G401 (cell line): ENCODE results near the gene KDM4B. TPM values are rescaled to one million over a fixed set of nuclear protein-coding genes. Genes with fewer than 3 reads are reported as not detected.

Source experiments
- DNase-seq: peaks from one replicate; pipeline ENCODE4 v3.0.0-alpha.2; 2015; ENCODE audit warnings: low spot score
- in situ Hi-C: cut with HindIII; loops from 2 replicates; pipeline ENCODE4 v1.10.0; 2016; ENCODE audit warnings: low sequenced_read_pairs, mixed read lengths
- total RNA-seq: library from RNA; depleted of rRNA; stranded (reverse); fragments of >200 nt; shearing (Covaris generic); gene quantifications from 2 replicates; pipeline ENCODE4 v1.2.3, GENCODE V29; 2014

The KDM4B gene
- total RNA-seq, 1 experiment from 2014 or later = 19.3 TPM

DNA sequence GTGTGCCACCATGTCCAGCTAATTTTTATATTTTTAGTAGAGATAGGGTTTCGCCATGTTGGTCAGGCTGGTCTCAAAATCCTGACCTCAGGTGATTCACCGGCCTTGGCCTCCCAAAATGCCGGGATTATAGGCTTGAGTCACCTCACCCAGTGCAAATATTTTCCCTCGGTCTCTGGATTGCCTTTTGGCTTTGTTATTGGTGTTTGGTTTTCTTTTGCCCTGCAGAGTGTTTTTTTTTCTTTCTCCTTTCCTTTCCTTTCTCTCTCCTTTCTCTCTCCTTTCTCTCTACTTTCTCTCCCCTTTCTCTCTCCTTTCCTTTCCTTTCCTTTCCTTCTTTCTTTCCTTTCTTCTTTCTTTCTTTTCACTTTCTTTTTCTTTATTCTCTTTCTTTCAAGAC, 33.2 kb downstream of the KDM4B start:
- no peak for DNase-seq
- in situ Hi-C loops = no loop called here

DNA sequence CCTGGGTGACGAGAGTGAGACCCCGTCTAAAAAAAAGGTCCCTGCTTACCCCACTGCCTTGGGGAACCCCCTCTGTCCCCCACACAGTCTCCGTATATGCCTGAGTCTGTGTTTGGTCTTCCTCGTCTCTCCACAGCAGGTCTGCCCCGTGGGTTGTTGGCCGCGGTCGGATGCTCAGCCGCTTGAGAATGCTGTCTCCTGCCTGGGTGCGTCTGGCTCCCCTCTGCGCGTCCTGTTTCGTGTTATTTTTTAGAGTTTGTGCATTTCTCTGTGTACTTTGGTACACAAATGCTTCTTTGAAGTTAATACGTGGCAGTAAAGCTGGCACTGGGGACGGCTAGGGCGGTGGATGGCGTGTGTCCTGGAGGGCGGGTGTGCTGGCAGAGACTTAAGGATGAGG, 34.9 kb downstream of the KDM4B start:
- DNase-seq = no peak
- in situ Hi-C loops = no loop called here

DNA sequence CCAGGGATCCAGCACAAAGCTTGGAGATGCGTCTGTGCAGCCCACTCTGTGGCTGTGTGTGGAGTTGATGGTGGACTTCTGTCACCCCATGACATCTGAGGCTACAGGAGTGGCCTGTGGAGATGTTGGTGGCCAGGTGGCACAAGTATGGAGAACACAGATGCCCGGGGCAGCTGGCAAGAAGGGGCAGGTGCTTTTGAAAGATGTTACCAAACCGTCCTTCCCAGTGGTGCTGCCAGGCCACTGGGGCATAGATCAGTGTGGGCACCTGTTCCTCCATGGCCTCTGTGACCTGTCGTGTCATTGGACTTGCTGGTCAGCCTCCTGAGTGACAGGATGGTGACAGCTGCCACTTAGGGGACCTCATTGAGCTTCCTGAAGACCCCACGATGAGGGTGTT, 36.2 kb downstream of the KDM4B start:
- DNase-seq = no peak
- in situ Hi-C loops = no loop called here

DNA sequence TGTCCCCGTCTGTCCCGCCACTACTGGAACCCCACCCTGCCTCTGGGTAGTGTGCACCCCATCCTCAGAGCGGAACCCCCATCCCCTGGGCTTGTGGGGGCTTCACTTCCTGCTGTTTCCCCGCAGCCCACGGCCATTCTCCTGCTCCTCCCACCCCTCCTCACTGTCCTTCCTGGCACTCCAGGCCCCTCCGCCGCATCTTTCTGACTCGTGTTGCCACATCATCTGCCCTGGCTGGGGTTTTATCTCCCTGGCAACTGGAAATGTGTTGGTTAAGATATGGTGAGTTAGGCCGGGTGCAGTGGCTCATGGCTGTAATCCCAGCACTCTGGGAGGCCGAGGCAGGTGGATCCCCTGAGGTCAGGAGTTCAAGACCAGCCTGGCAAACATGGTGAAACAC, 37.3 kb downstream of the KDM4B start:
- no peak for DNase-seq
- in situ Hi-C loops = no loop called here

DNA sequence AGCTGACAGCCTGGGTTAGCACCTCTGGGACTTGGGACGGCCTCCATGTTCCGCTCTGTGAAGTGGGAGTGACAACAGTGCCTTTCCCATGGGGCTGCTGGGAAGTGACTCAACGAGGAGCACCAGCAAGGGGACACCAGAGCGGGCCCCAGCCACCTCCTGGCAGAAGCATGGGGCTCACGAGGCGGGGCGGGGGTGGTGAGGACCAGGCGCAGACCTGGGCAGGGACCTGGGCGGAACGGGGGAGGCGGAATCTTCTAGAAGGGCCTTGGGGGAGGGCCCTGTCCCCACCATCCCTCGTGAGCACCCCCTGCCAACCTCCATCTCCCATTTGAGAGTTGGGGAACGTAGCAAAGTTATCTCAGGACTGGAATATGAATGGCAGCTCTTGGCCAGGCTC, 37.9 kb downstream of the KDM4B start:
- DNase-seq = no peak
- in situ Hi-C loops = no loop called here

DNA sequence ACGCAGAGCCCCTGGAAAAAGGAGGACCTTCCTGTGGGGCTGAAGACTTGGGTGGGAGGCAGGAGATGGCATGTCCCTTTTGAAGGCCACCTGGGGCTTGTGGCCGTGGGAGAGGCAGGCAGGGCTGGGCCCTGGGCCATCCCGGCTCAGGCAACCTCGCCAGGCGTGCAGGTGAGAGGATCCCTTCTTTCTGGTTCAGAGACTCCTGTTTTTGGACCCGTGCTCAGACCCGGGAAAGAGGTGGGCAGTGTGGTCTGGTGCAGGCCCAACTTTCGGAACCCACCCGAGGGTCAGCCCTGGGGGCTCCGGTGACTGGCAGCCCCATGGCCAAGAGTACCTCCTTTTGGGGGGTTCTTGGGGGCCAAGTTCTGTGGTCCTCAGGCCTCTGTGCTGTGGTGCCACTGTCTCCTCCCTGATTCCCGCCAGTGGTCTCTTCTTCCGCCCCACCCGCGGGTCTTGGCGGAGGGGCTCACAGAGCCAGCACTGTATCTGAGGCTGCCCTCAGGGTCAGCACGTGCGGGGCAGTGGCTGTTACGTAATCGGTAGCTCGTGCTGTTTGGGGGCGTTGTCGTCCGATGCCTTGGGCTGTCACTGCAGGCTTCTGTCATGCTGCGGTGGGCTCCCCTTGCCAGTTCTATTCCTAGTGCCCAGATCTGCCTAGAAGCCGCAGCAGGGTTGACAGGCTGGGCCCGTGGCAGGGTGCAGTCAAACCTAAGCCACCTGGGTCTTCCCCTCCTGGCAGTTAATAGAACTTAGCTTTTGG, 42.7 kb downstream of the KDM4B start:
- in situ Hi-C loops = no loop called here

DNA sequence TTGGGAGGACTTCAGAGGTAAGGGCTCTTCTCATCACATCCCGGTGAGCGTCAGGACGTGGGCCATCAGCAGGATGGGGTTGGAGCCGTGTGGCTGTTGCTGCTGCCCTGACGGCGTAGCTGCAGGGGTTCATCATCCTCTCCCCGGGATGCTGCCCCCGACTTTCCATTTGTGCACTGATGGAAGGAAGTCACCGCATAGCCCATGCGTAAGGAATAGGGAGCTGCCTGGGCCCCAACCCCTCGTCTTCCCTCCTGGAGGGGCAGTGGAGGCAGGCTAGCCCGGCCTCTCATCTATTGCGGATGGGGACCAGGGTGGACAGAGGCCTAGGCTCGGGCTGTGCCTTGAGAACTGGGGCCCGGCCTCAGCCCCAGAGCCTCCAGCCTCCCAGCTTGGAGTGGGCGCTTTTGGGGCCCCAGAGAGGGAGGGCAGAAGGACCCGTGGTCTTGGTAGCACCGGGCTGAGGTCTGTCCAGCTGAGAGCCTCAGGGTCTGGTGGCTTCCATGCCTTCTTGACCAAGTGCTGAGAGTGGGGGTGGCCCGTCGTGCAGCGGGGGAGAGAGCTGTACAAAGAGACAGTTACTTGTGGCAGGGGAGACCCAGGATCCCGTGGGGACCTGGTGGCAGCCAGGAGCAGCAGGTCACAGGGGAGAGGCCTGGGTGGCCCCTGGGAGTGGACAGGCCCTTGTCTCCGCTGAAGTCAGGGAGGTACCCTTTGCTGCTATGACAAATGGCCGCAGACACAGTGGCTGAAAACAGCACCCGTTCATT, 44.0 kb downstream of the KDM4B start:
- DNase-seq = no peak
- in situ Hi-C loops = no loop called here

More for the DNA sequence above, 42.7 kb downstream of the KDM4B start:
- DNase-seq = peak; percentile 55

DNA sequence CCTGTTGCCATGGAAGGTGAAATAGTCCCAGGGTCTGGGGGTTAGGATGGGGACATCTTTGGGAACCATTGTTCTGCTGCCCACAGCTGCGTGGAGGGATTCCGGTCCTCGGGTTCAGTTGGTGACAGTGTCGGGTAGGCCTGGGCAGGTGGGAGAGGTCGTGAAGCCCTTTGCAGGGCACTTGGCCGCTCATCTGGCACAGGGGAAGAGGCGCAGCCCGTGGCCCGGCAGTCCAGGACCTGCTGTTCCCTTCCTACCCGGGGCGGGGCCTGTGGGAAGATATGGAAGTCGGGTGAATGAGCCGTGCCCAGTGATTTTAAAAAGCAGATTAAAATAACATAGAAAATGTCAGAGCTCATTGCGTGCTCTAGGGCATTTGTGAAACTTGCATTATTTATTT, 44.8 kb downstream of the KDM4B start:
- no peak for DNase-seq
- in situ Hi-C loops = no loop called here

DNA sequence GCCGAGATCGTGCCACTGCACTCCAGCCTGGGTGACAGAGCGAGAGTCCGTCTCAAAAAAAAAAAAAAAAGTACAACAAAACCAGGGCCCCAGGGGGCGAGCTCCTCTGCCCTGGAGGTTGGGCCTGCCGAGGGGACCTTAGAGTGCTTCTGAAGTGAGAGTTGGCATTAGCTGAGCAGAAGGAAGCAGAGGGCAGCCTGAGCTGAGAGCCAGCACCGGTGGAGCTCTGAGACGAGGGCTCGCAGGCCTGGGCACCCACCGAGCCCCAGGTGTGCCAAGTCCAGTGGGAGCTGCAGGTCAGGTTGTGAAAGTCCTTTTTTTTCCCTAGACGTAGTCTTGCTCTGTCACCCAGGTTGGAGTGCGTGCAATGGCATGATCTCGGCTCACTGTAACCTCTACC, 46.0 kb downstream of the KDM4B start:
- in situ Hi-C loops = no loop called here

DNA sequence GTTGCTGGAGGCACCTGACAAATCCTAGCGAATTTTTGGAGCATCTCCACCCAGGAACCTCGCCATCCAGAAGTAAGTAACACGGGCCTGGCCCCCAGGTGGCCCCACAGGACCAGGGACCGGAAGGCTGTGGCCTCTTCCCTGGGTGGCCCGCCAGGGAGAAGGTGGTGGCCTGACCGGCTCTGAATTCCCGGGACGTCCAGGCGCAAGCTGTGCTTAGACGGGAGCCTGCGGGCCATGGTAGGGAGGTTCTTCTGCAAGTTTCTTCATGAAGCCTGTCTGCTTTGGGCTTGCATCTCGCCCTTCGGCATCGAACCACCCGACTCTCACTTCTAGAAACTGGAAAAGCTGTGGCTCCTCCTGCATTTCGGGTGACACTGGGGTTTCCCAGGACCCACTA, 47.4 kb downstream of the KDM4B start:
- in situ Hi-C loops = no loop called here
- DNase-seq = no peak

More for the DNA sequence above, 46.0 kb downstream of the KDM4B start:
- DNase-seq = no peak

DNA sequence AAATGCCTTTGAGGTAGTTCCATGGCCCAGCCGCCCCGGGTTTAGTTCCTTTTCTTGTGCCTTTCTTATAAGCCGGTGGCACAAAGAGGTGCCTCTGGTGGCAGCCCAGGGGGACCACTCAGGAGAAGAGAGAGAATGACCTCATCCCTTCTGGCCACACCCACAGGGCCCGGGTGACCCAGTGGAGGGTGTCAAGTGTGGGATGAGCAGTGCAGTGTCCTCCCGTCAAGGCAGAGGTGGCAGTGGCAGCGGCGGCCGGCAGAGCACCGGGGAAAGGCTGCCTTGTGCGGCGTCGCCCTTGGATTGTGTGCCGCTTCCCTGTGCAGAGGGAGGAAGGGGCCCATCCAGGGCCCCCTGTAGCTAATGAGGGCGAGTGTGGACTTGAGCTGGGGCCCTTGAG, 47.9 kb downstream of the KDM4B start:
- in situ Hi-C loops = no loop called here
- no peak for DNase-seq

DNA sequence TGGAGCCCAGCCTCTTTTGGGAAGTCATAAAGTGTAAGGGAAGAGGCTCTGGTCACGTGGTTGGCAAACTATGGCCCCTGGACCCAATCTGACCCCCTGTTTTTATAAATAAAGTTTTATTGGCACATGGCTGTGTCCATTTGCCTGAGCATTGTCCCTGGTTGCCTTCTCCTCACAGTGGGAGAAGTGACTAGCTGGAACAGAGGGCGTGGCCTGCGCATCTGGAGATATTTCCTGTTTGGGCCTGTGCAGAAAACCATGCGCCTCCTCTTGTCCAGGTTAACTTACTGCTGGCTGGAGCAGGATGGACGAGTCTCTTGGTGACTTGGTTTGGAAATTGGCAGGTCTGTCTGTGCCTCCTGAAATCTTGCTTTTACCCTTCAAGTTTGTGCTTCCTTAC, 48.3 kb downstream of the KDM4B start:
- DNase-seq = no peak
- in situ Hi-C loops = no loop called here

DNA sequence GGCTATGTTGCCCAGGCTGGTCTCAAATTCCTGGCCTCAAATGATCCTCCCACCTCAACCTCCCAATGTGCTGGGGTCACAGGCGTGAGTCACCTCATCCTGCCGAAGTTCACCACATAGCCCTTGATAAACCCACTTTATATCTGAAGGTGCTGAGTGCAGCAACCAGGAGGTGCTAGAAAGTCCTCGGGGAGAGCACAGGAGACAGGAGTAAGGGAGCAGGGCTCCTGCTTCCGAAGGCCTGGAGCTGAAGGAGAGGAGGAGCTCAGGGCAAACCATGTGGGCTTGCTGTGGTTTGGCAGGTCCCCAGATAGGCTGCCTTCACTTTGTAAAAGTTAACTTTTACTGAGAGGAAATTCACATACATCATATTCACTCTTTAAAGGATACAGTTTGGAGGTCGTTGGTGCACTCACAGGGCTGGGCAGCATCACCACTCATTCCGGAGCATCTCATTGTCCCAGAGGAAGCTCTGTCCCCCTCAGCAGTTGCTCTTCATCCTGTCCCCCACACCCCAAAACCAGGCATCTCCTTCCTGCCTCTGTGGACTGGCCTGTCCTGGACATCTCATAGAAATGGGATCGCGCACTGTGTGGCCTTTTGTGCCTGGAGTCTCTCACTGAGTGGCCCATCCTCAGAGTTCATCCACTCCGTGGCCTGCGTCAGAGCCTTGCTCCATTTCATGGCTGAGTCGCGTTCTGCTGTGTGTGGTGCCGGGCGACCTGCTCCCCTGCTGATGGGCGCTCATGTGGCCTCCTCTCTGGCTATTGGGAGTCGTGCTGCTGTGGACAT, 49.5 kb downstream of the KDM4B start:
- in situ Hi-C loops = no loop called here
- DNase-seq = no peak

DNA sequence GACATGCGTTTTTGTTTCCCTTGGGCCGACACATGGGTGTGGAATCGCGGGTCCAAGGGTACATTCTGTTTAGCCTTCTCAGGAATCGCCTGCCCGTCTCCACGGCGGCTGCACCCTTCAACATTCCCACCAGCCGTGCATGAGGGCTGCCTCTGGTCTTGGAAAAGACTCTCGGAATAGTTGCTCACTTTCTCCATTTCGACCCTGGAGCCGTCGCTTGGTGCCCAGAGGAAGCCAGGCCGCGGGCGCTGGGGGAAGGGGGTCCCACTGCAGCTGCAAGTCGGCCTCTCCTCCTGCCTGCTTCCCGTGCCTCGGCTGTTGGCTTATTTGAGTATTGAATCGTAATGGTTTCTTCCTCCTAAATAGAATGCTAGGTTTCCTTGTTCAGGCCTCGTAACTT, 51.5 kb downstream of the KDM4B start:
- no peak for DNase-seq
- in situ Hi-C loops = no loop called here

DNA sequence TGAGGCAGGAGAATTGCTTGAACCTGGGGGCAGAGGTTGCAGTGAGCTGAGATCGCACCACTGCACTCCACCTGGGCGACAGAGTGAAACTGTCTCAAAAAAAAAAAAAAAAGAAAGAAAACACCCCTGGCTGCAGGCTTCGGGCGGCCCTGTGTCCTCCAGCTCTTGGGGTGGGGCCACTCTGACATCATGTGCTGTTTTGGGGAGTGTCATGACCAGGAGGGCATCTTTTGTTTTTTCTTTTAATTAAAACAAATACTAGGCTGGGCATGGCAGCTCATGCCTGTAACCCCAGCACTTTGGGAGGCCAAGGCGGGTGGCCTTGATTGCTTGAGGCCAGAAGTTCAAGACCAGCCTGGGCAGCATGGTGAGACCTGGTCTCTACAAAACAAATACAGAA, 52.1 kb downstream of the KDM4B start:
- no peak for DNase-seq
- in situ Hi-C loops = no loop called here

DNA sequence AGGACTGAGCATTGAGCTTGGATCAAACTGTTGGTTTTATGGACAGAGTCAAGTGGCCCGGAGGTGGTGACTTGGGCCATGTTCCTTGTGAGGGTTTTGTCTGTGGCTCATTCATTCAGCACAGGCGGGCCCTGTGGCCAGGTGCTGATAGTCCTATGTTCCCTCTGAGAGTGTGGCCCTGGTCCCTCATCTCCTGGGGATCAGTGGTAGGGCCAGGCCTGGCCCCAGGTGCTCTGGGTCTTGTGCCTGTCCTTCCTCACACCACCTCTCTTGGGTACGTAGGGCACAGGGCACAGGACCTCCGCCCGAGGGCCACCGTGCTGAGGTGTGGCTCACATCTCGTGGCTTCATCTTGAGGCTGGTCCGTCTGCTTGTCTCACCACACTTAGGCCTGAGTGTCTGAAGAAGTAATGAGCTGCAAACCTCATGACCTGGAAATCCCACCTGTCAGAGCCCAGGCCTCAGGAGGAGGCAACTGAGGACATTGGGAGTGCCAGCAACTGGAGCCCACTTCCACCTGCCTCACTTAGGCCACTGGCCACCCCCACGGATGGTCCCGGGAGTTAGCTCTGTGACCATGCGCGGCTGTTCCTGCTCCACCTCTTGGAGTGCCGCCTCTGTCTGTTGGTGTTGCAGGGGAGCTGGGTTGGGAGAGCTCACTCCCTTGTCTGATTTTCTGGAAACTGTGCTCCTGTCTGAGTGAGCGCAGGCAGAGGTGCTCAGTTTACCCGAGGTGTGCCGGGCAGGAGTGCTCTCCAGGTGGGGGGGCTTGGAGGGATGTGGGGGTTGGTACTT, 53.4 kb downstream of the KDM4B start:
- DNase-seq = no peak
- in situ Hi-C loops = no loop called here

DNA sequence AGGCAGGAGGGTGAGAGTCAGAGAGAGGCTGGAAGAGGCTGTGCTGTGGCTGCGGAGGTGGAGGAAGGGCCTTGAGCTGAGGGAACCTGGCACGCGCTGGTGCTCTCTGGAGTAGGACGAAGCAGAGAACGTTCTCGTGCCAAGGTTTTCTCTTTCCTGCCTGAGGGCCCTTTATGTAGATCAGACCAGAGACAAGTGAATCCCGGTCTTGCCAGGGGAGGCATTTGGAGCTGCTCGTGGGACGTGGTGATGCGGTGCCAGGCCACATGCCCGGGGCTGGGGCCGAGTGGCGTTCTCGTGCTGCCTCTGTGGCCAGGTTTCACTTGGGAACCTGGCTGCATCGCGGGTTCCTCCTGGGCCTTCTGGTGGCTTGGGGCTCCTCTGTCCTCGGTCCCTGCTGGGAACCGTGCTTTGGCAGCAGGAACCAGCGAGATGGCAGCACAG, 54.2 kb downstream of the KDM4B start:
- in situ Hi-C loops = no loop called here
- DNase-seq = peak; percentile 97

DNA sequence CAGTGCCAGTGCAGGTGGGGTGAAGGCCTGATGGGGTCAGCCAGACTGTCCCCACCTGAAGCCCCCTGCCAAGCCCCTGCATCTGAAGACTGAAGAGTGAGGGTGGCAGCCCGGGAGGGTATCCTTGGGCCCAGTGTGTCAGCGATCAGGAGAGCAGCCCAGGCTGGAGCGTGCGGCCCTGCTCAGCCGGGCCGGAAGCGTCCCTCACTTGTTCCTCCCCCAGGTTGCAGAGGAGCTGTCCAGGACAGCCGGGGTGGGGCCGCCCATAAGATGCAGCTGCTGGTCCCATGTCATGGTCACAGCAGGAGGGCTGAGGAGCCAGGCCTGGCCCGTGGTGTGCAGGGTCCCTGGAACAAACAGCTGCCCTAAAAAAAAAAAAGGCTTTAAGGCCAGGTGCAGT, 55.4 kb downstream of the KDM4B start:
- no peak for DNase-seq
- in situ Hi-C loops = no loop called here

DNA sequence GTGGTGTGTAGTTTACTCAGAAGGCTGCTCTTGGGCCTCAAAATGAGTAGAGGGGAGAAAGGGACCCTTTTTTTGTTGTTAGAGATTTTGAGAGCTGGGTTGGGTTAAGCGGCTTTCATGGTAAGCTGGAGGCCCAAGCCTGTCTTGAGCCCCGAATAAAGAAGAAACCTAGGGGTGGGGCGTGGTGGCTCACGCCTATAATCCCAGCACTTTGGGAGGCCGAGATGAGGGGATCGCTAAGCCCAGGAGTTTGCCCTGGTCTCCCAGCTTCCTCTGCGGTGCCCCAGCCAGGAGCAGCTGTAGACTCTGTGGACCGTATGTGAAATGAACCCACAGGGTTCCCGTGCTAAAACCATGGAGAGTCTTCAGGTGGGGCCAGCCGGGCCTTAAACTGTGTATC, 56.1 kb downstream of the KDM4B start:
- DNase-seq = no peak
- in situ Hi-C loops = no loop called here
